Psoas muscle (tissue), 8 donors: ENCODE results near the gene TBC1D14. TPM values are rescaled to one million over a fixed set of nuclear protein-coding genes. Genes with fewer than 3 reads are reported as not detected.

Experiments
- ATAC-seq, 4 donors: fragments of 200-7000 bp; cut with Tn5 transposase; one replicate each; pipeline ENCODE4 v1.9.1; 2020; ENCODE audit warnings: moderate library complexity in 3 of 4, mild to moderate bottlenecking in 2 of 4
- DNase-seq, 2 donors: peaks; one replicate each; pipeline ENCODE4 v3.0.0-alpha.2; 2020
- H3K27ac ChIP-seq: fragments of 200-600 bp; one replicate; pipeline ENCODE4 v1.8.0; 2022
- H3K27me3 ChIP-seq, 3 donors: fragments of 200-600 bp in 1 of 3; one replicate each; pipeline versions ENCODE4 v1.6.1 to v1.8.0; 2013 to 2022; ENCODE audit warnings: low read length in 2 of 3, mild to moderate bottlenecking in 2 of 3, moderate library complexity in 1 of 3; ENCODE audit not compliant: insufficient read depth in 3 of 3
- H3K36me3 ChIP-seq, 2 donors: fragments of 200-600 bp in 1 of 2; one replicate each; pipeline versions ENCODE4 v1.6.1 to v1.8.0; 2013 to 2022; ENCODE audit warnings: low read depth in 1 of 2, mild to moderate bottlenecking in 1 of 2, moderate library complexity in 1 of 2; ENCODE audit not compliant: insufficient read depth in 1 of 2
- H3K4me1 ChIP-seq: fragments of 200-600 bp; one replicate; pipeline ENCODE4 v1.8.0; 2022
- H3K4me3 ChIP-seq: fragments of 200-600 bp; one replicate; pipeline ENCODE4 v1.8.0; 2022; ENCODE audit warnings: mild to moderate bottlenecking
- H3K9me3 ChIP-seq: fragments of 200-600 bp; one replicate; pipeline ENCODE4 v1.8.0; 2022
- WGBS, 3 donors: extraction: QIAGEN DNeasy Blood & Tissue Kit; methylation state at CpG; one replicate each; pipeline versions ENCODE4 v1.1.6 to v1.1.7; 2013; 5-methylcytosine and 5-hydroxymethylcytosine counted together
- intact Hi-C, 2 donors: fragments of 100-400 bp; cut with DNase I; formaldehyde crosslinking; loops; one replicate each; pipeline versions ENCODE4 v1.11.0 to v1.14.2; 2022
- polyA plus RNA-seq, 3 donors: library from polyadenylated mRNA; stranded (reverse); fragments of 200-250 nt; gene quantifications; one replicate each; pipeline ENCODE4 v1.2.3, GENCODE V29; 2013
- total RNA-seq, 4 donors: library from RNA; stranded (reverse); fragmentation: NEBNext Ultra II Directional in 2 of 4; extraction: Animal tissue kit (Norgen Biotek cat#: 25700) in 2 of 4; gene quantifications; one replicate each; pipeline versions ENCODE4 v1.2.1 to v1.2.4, GENCODE V29; 2021 to 2023
- TF ChIP-seq, protein P1 (sequence below): fragments of 200-600 bp; IDR thresholded peaks from one replicate; pipeline ENCODE4 v1.8.0; 2022; ENCODE audit warnings: antibody characterized with exemption
- donor health status: healthy with polysubstance abuse.
- donor health status: DM: no; HTN: no; CAD: no; lungs with moderate emphysema.
- donor health status: Bipolar disorder and iron deficiency.
- donor health status: healthy.
- donor health status: DM: yes; HTN: yes; CAD: no.
- donor health status: DM: no; HTN: no; CAD: no.
- donor health status: DM: no; HTN: no; CAD: no.
- donor health status: DM: yes; HTN: yes; CAD: no.

TBC1D14 gene
- total and polyA plus RNA-seq, 7 donors: 14.7 to 45.5 (median 33.1) TPM

- 30 to 46% (median 31%) methylated on average over 3 of the region's 3 CpGs for WGBS, 3 donors
- Histone ChIP-seq H3K27me3 (no peaks in the 10 kb centered on the region), H3K9me3 (no peaks in the 10 kb centered on the region), H3K4me1 (peaks cover 41% of the 10 kb centered on the region), H3K4me3 (peak overlapping the region; percentile 3), H3K27ac (peak overlapping the region; percentile 83), H3K36me3 (peaks cover 0 to 5% of the 10 kb centered on the region in 2 donors)
- TF ChIP-seq, protein P1, sequence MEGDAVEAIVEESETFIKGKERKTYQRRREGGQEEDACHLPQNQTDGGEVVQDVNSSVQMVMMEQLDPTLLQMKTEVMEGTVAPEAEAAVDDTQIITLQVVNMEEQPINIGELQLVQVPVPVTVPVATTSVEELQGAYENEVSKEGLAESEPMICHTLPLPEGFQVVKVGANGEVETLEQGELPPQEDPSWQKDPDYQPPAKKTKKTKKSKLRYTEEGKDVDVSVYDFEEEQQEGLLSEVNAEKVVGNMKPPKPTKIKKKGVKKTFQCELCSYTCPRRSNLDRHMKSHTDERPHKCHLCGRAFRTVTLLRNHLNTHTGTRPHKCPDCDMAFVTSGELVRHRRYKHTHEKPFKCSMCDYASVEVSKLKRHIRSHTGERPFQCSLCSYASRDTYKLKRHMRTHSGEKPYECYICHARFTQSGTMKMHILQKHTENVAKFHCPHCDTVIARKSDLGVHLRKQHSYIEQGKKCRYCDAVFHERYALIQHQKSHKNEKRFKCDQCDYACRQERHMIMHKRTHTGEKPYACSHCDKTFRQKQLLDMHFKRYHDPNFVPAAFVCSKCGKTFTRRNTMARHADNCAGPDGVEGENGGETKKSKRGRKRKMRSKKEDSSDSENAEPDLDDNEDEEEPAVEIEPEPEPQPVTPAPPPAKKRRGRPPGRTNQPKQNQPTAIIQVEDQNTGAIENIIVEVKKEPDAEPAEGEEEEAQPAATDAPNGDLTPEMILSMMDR: no peak
- DNase-seq (no peak), ATAC-seq (peak; percentile 89 to 94 (median 90))
- intact Hi-C loops: loop anchor here in 1 of 2 donors (2.0 kb wide), 1 partner anchor 41 kb away; no protein-coding TSS in a partner anchor
Measured at GRCh38 chr4:6965329-6965728, 55.7 kb downstream of the TBC1D14 start.

GRCh38 chr4:6967846-6968340 lies 58.3 kb downstream of the TBC1D14 start:
- no peak for DNase-seq
- Histone ChIP-seq H3K4me1 (peaks cover 56% of the 10 kb centered on the region), H3K4me3 (no peak overlapping the region), H3K36me3 (peaks cover 0 to 5% of the 10 kb centered on the region in 2 donors), H3K27me3 (no peaks in the 10 kb centered on the region), H3K27ac (no peak overlapping the region), H3K9me3 (no peaks in the 10 kb centered on the region)
- TF ChIP-seq, protein P1: no peak
- ATAC-seq: no peak
- 74 to 87% (median 78%) methylated on average over 15 of the region's 15 CpGs for WGBS, 3 donors
- intact Hi-C loops: no loop called here

- intact Hi-C loops: no loop called here
- TF ChIP-seq, protein P1: no peak
- DNase-seq (no peak), ATAC-seq (no peak)
- peak overlapping the region; percentile 13 for H3K27ac ChIP-seq
- peaks cover 56% of the 10 kb centered on the region for H3K4me1 ChIP-seq
- whole genome bisulfite sequencing, 3 donors: 64 to 79% (median 75%) methylated on average over 10 to 11 of the region's 11 CpGs
- H3K36me3 ChIP-seq: peaks cover 0 to 5% of the 10 kb centered on the region in 2 donors
- H3K9me3 ChIP-seq: no peaks in the 10 kb centered on the region
- H3K4me3 ChIP-seq: no peak overlapping the region
- H3K27me3 ChIP-seq: no peaks in the 10 kb centered on the region
Measured at GRCh38 chr4:6968496-6968895, 58.9 kb downstream of the TBC1D14 start.

DNA sequence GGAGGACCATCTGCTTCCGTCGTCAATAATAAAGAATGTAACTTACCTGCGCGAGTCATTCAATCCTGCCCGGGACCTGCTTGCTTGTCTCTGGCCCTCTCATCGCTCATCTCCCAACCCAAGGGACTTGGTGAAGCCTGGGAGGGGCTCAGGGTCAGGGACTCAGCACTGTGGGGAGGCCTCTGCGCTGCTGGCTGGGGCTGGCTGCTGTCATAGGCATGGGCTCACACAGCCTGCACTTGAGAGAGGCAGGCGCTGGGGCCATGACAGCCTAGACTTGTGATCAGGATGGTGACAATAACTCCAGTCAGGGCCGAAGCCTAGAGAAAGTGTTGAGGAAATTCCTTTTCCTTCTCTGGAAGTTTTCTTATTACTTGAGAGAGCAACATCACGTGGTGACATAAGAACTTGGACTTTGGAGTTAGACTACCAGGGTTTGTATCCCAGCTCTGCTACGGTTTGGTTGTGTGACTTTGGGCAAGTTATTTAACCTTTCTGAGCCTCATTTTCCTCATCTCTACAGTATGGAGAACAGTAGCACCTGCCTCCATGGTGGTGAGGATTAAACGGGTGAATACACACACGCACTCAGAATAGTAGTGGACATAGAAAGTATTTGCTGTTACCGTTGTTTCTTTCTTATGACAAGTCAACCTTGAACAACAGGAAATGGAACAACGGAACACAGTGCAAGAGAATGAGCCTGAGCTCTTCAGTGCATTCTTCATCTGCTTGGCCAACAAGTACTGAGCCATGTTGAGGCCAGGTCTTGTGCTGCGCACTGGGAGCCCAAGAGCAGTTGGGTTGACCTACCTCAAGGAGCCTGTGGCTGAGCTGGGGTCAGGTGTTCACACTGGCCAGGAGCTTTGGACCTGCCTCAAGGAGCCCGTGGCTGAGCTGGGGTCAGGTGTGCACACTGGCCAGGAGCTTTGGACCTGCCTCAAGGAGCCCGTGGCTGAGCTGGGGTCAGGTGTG lies 60.5 kb downstream of the TBC1D14 start:
- intact Hi-C loops: loop anchor here (5.0 kb wide), 1 partner anchor 102 kb away; no protein-coding TSS in a partner anchor
- peaks cover 0 to 5% of the 10 kb centered on the region in 2 donors for H3K36me3 ChIP-seq
- peaks cover 64% of the 10 kb centered on the region for H3K4me1 ChIP-seq
- no peak overlapping the region for H3K4me3 ChIP-seq
- ATAC-seq (no peak), DNase-seq (no peak)
- H3K27me3 ChIP-seq: no peaks in the 10 kb centered on the region
- TF ChIP-seq, protein P1: no peak
- no peaks in the 10 kb centered on the region for H3K9me3 ChIP-seq
- no peak overlapping the region for H3K27ac ChIP-seq
- WGBS, 3 donors: 78 to 84% (median 79%) methylated on average over 17 to 18 of the region's 18 CpGs
